ENCODE measurements around the gene USH2A.

The USH2A gene

DNA sequence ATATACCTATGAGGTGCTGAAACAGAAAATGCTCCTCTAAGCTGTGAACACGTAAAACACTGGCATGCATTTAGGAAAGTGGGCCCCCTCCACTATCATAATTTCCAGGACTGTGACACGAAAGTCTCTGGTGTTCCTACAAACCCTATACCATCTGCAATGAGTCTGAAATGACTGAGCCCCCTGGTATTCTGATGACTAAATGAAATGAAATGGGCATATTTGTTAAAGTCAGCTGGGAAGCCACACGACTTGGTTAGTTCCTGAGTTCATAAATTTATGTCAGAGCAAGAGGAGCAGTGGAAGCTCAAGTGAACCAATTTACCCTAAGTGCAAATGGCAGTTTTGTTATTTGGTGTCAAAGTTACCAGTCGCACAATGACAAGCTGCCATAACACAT lies 673.8 kb downstream of the USH2A start:
- TF ChIP-seq CTCF (IDR thresholded peaks at IDR 0.05; ENCODE audit: low read length), result no peak
- TF ChIP-seq EZH2phosphoT487 (IDR thresholded peaks at IDR 0.05; ENCODE audit: low read length), result no peak
- TF ChIP-seq EZH2 (optimal IDR thresholded peaks at IDR 0.05; ENCODE audit: low read depth, low read length), result no peak
- H3K9me2 ChIP-seq (replicated peaks; ENCODE audit: insufficient read depth, low read length), result no peaks in the 10 kb centered on the region
- no peak overlapping the region for H3K27ac ChIP-seq (ENCODE audit: low read length)
- peaks cover 9% of the 10 kb centered on the region for H3K4me1 ChIP-seq (ENCODE audit: low read length)
- no peak overlapping the region for H3K4me2 ChIP-seq (ENCODE audit: low read depth, low read length)
- no peaks in the 10 kb centered on the region for H3K36me3 ChIP-seq (replicated peaks; ENCODE audit: insufficient read depth, low read length)
- no peaks in the 10 kb centered on the region for H4K20me1 ChIP-seq (ENCODE audit: insufficient read depth, low read length)
- no peak overlapping the region for H3K4me3 ChIP-seq (ENCODE audit: low read length)
- no peaks in the 10 kb centered on the region for H3F3A ChIP-seq (ENCODE audit: insufficient read depth, low read length)
- no peak for DNase-seq
- H3K9me3 ChIP-seq (replicated peaks; ENCODE audit: insufficient read depth, low read length), result no peaks in the 10 kb centered on the region
- H3K9ac ChIP-seq (ENCODE audit: low read length), result no peak overlapping the region
- no peak overlapping the region for H2AFZ ChIP-seq (ENCODE audit: low read length)
- H3K79me2 ChIP-seq (ENCODE audit: low read length), result no peaks in the 10 kb centered on the region
- H3K27me3 ChIP-seq (replicated peaks; ENCODE audit: insufficient read depth, low read length), result no peaks in the 10 kb centered on the region

- TF ChIP-seq EZH2 (optimal IDR thresholded peaks at IDR 0.05; ENCODE audit: low read depth, low read length) (no peak), CTCF (IDR thresholded peaks at IDR 0.05; ENCODE audit: low read length) (no peak), EZH2phosphoT487 (IDR thresholded peaks at IDR 0.05; ENCODE audit: low read length) (no peak)
- Histone ChIP-seq H3K9ac (ENCODE audit: low read length) (no peak overlapping the region), H3K9me3 (replicated peaks; ENCODE audit: insufficient read depth, low read length) (no peaks in the 10 kb centered on the region), H3K27me3 (replicated peaks; ENCODE audit: insufficient read depth, low read length) (no peaks in the 10 kb centered on the region), H3K4me2 (ENCODE audit: low read depth, low read length) (no peak overlapping the region), H4K20me1 (ENCODE audit: insufficient read depth, low read length) (no peaks in the 10 kb centered on the region), H3K4me3 (ENCODE audit: low read length) (no peak overlapping the region), H3K9me2 (replicated peaks; ENCODE audit: insufficient read depth, low read length) (no peaks in the 10 kb centered on the region), H3K4me1 (ENCODE audit: low read length) (peaks cover 6% of the 10 kb centered on the region; the same call in 1 of the 2 replicates), H2AFZ (ENCODE audit: low read length) (no peak overlapping the region), H3K36me3 (replicated peaks; ENCODE audit: insufficient read depth, low read length) (no peaks in the 10 kb centered on the region), H3F3A (ENCODE audit: insufficient read depth, low read length) (no peaks in the 10 kb centered on the region), H3K27ac (ENCODE audit: low read length) (no peak overlapping the region), H3K79me2 (ENCODE audit: low read length) (no peaks in the 10 kb centered on the region)
- no peak for DNase-seq
Observed at GRCh38 chr1:215748431-215748830, 674.8 kb downstream of the USH2A start.

GRCh38 chr1:215744419-215744818 lies 678.8 kb downstream of the USH2A start:
- Histone ChIP-seq H3K79me2 (ENCODE audit: low read length) (no peaks in the 10 kb centered on the region), H3K36me3 (replicated peaks; ENCODE audit: insufficient read depth, low read length) (no peaks in the 10 kb centered on the region), H3K4me1 (ENCODE audit: low read length) (peaks cover 6% of the 10 kb centered on the region; the same call in 1 of the 2 replicates), H3K4me3 (ENCODE audit: low read length) (no peak overlapping the region), H3F3A (ENCODE audit: insufficient read depth, low read length) (no peaks in the 10 kb centered on the region), H3K27me3 (replicated peaks; ENCODE audit: insufficient read depth, low read length) (no peaks in the 10 kb centered on the region), H3K9me3 (replicated peaks; ENCODE audit: insufficient read depth, low read length) (no peaks in the 10 kb centered on the region), H3K27ac (ENCODE audit: low read length) (no peak overlapping the region), H3K9ac (ENCODE audit: low read length) (no peak overlapping the region), H2AFZ (ENCODE audit: low read length) (no peak overlapping the region), H3K9me2 (replicated peaks; ENCODE audit: insufficient read depth, low read length) (no peaks in the 10 kb centered on the region), H4K20me1 (ENCODE audit: insufficient read depth, low read length) (no peaks in the 10 kb centered on the region), H3K4me2 (ENCODE audit: low read depth, low read length) (no peak overlapping the region)
- DNase-seq, result no peak
- no peak for TF ChIP-seq EZH2phosphoT487 (IDR thresholded peaks at IDR 0.05; ENCODE audit: low read length)
- no peak for TF ChIP-seq CTCF (IDR thresholded peaks at IDR 0.05; ENCODE audit: low read length)
- no peak for TF ChIP-seq EZH2 (optimal IDR thresholded peaks at IDR 0.05; ENCODE audit: low read depth, low read length)
